ENCODE data around the gene TFPT.

Gene TFPT

GRCh38 chr19:54063350-54064116 lies 51.9 kb downstream of the TFPT start, which contains the start of gene VSTM1:
Gene VSTM1, minus strand, starts transcription at chr19:54063897. Its CDS starts 120 bp downstream, at chr19:54063777.
- TF ChIP-seq EP300 (IDR thresholded peaks at IDR 0.05; ENCODE audit: borderline replicate concordance) = no peak

GRCh38 chr19:54062643-54063042 lies 52.8 kb downstream of the TFPT start:
- TF ChIP-seq NFIC (IDR thresholded peaks at IDR 0.05) (no peak), MAX (IDR thresholded peaks at IDR 0.05) (no peak), TCF12 (IDR thresholded peaks at IDR 0.05; ENCODE audit: low read depth) (no peak), REST (IDR thresholded peaks at IDR 0.05; ENCODE audit: low read depth) (no peak), TAF1 (IDR thresholded peaks at IDR 0.05; ENCODE audit: low read depth) (no peak), CEBPB (IDR thresholded peaks at IDR 0.05) (no peak), ZBTB7A (IDR thresholded peaks at IDR 0.05; ENCODE audit: low read depth) (no peak), USF1 (IDR thresholded peaks at IDR 0.05) (no peak), EP300 (IDR thresholded peaks at IDR 0.05; ENCODE audit: borderline replicate concordance) (no peak)
